Measurements from ENCODE around the gene ATP8B4.

ATP8B4 gene

GRCh38 chr15:50055332-50055731 is 63.7 kb downstream of the ATP8B4 start:
- no peak for DNase-seq
- TF ChIP-seq POLR2A (IDR thresholded peaks at IDR 0.05; ENCODE audit: low read length) (no peak), GATA1 (IDR thresholded peaks at IDR 0.05; ENCODE audit: low read depth, low read length) (no peak)

- no peak for DNase-seq
- TF ChIP-seq GATA1 (IDR thresholded peaks at IDR 0.05; ENCODE audit: low read depth, low read length) (no peak), POLR2A (IDR thresholded peaks at IDR 0.05; ENCODE audit: low read length) (no peak)
These were observed 65.8 kb downstream of the ATP8B4 start for GRCh38 chr15:50053055-50053856.

- peak; percentile 38 to 60 for DNase-seq
- TF ChIP-seq GATA1 (IDR thresholded peaks at IDR 0.05; ENCODE audit: low read depth, low read length) (no peak), POLR2A (IDR thresholded peaks at IDR 0.05; ENCODE audit: low read length) (no peak)
These were observed 67.1 kb downstream of the ATP8B4 start for GRCh38 chr15:50051811-50052419.

GRCh38 chr15:50050986-50051743 is 67.9 kb downstream of the ATP8B4 start:
- TF ChIP-seq POLR2A (IDR thresholded peaks at IDR 0.05; ENCODE audit: low read length) (no peak), GATA1 (IDR thresholded peaks at IDR 0.05; ENCODE audit: low read depth, low read length) (no peak)
- DNase-seq: no peak

- TF ChIP-seq POLR2A (IDR thresholded peaks at IDR 0.05; ENCODE audit: low read length) (no peak), GATA1 (IDR thresholded peaks at IDR 0.05; ENCODE audit: low read depth, low read length) (no peak)
- DNase-seq: no peak
These were observed 69.2 kb downstream of the ATP8B4 start for GRCh38 chr15:50049871-50050270.

- DNase-seq: no peak
- TF ChIP-seq POLR2A (IDR thresholded peaks at IDR 0.05; ENCODE audit: low read length): no peak
These were observed 72.2 kb downstream of the ATP8B4 start for GRCh38 chr15:50046867-50047266.

- TF ChIP-seq POLR2A (IDR thresholded peaks at IDR 0.05; ENCODE audit: low read length) (no peak), GATA1 (IDR thresholded peaks at IDR 0.05; ENCODE audit: low read depth, low read length) (no peak)
- no peak for DNase-seq
These were observed 72.9 kb downstream of the ATP8B4 start for GRCh38 chr15:50046159-50046558.

GRCh38 chr15:50044904-50045303 is 74.1 kb downstream of the ATP8B4 start:
- no peak for TF ChIP-seq GATA1 (IDR thresholded peaks at IDR 0.05; ENCODE audit: low read depth, low read length)
- TF ChIP-seq POLR2A (IDR thresholded peaks at IDR 0.05; ENCODE audit: low read length): no peak
- no peak for DNase-seq

GRCh38 chr15:50044406-50044805 is 74.6 kb downstream of the ATP8B4 start:
- no peak for TF ChIP-seq GATA1 (IDR thresholded peaks at IDR 0.05; ENCODE audit: low read depth, low read length)
- no peak for TF ChIP-seq POLR2A (IDR thresholded peaks at IDR 0.05; ENCODE audit: low read length)
- no peak for DNase-seq

- DNase-seq: no peak
- TF ChIP-seq GATA1 (IDR thresholded peaks at IDR 0.05; ENCODE audit: low read depth, low read length): no peak
- TF ChIP-seq POLR2A (IDR thresholded peaks at IDR 0.05; ENCODE audit: low read length): no peak
These were observed 76.3 kb downstream of the ATP8B4 start for GRCh38 chr15:50042775-50043174.

GRCh38 chr15:50030456-50030855 is 88.6 kb downstream of the ATP8B4 start:
- DNase-seq: no peak
- TF ChIP-seq GATA1 (IDR thresholded peaks at IDR 0.05; ENCODE audit: low read depth, low read length): no peak
- TF ChIP-seq POLR2A (IDR thresholded peaks at IDR 0.05; ENCODE audit: low read length): no peak

GRCh38 chr15:50028326-50028725 is 90.7 kb downstream of the ATP8B4 start:
- no peak for DNase-seq
- TF ChIP-seq POLR2A (IDR thresholded peaks at IDR 0.05; ENCODE audit: low read length) (no peak), GATA1 (IDR thresholded peaks at IDR 0.05; ENCODE audit: low read depth, low read length) (no peak)

GRCh38 chr15:50024281-50024680 is 94.8 kb downstream of the ATP8B4 start:
- TF ChIP-seq GATA1 (IDR thresholded peaks at IDR 0.05; ENCODE audit: low read depth, low read length) (no peak), POLR2A (IDR thresholded peaks at IDR 0.05; ENCODE audit: low read length) (no peak)
- DNase-seq: no peak

GRCh38 chr15:50018491-50018890 is 100.5 kb downstream of the ATP8B4 start:
- TF ChIP-seq GATA1 (IDR thresholded peaks at IDR 0.05; ENCODE audit: low read depth, low read length) (no peak), POLR2A (IDR thresholded peaks at IDR 0.05; ENCODE audit: low read length) (no peak)
- DNase-seq: no peak

Data from erythroblast (primary cell).